Adipocyte (in vitro differentiated cells): ENCODE data around the gene GUF1.

Source experiments
- DNase-seq: peaks from one replicate; pipeline ENCODE4 v3.0.0-alpha.2; 2015; ENCODE audit warnings: low read depth
- H3K27me3 ChIP-seq: replicated peaks from 2 replicates; pipeline ENCODE4 v1.7.0; 2013; ENCODE audit warnings: mild to moderate bottlenecking, low read length, moderate library complexity; ENCODE audit not compliant: control insufficient read depth, insufficient read depth
- H3K36me3 ChIP-seq: 2 replicates; pipeline ENCODE4 v1.7.0; 2013; ENCODE audit warnings: low read length, mild to moderate bottlenecking, moderate library complexity; ENCODE audit not compliant: control insufficient read depth, insufficient read depth, severe bottlenecking
- H3K4me1 ChIP-seq: 2 replicates; pipeline ENCODE4 v1.7.0; 2013; ENCODE audit warnings: mild to moderate bottlenecking, low read length, moderate library complexity; ENCODE audit not compliant: control insufficient read depth, insufficient read depth
- H3K4me3 ChIP-seq: 2 replicates; pipeline ENCODE4 v1.7.0; 2013; ENCODE audit warnings: mild to moderate bottlenecking, low read length, moderate library complexity
- H3K9ac ChIP-seq: 2 replicates; pipeline ENCODE4 v1.7.0; 2013; ENCODE audit warnings: mild to moderate bottlenecking, low read length, moderate library complexity
- H3K9me3 ChIP-seq: 2 replicates; pipeline ENCODE4 v1.7.0; 2013; ENCODE audit warnings: mild to moderate bottlenecking, low read length, moderate library complexity; ENCODE audit not compliant: control insufficient read depth

The GUF1 gene

DNA sequence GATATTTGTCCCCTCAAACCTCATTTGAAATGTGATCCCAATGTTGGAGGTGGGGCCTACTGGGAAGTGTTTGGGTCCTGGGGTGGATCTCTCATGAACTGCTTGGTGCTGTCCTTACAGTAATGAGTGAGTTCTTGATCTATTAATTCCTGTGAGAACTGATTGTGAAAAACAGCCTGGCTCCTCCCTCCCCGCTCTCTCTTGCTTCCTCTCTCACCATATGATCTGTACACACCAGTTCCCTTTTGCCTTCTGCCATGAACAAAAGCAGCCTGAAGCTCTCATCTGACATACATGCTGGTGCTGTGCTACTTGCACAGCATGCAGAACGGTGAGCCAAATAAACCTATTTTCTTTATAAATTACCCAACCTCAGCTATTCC lies 15.6 kb upstream of the GUF1 start:
- no peak overlapping the region for H3K9ac ChIP-seq
- no peaks in the 10 kb centered on the region for H3K27me3 ChIP-seq
- H3K36me3 ChIP-seq: no peaks in the 10 kb centered on the region
- no peak overlapping the region for H3K4me3 ChIP-seq
- peaks cover 9% of the 10 kb centered on the region for H3K4me1 ChIP-seq
- H3K9me3 ChIP-seq: no peaks in the 10 kb centered on the region
- DNase-seq: no peak

DNA sequence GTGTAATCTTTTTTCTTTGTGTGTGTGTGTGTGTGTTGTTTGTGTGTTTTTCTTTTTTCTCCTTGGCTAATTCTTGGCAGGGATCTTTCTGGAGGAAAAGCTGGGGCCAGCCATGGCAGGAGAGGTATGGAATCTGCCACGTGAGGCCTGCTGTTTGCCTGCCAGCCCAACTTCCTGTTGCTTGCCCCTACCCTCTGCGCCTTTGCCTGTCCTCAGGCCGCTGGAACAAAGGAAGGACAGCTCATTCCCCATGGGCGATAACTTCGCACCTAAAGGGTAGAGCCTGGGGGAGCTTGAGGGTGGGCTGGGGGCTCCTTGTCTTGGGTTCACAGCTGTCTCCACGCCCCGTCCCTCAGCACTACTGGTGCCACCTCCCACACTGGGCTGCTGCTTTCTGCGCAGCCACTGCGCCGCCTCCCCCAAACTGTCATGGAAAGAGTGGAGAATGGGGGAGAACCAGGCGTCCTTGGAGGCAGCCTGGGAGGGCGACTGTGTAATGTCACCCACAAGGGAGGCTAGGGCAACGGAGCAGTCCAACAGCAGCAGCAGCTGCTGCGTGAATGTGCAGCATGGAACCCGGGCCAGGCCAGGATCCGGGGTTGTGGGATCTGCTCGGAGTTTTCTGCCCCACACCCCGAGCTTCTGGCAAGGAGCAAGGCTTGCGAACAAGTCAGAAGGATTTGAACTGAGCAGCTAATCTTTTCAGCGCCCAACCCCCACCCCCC lies 14.5 kb upstream of the GUF1 start:
- no peaks in the 10 kb centered on the region for H3K27me3 ChIP-seq
- no peak for DNase-seq
- H3K4me1 ChIP-seq: peaks cover 9% of the 10 kb centered on the region
- no peaks in the 10 kb centered on the region for H3K36me3 ChIP-seq
- no peak overlapping the region for H3K9ac ChIP-seq
- no peak overlapping the region for H3K4me3 ChIP-seq
- H3K9me3 ChIP-seq: no peaks in the 10 kb centered on the region

DNA sequence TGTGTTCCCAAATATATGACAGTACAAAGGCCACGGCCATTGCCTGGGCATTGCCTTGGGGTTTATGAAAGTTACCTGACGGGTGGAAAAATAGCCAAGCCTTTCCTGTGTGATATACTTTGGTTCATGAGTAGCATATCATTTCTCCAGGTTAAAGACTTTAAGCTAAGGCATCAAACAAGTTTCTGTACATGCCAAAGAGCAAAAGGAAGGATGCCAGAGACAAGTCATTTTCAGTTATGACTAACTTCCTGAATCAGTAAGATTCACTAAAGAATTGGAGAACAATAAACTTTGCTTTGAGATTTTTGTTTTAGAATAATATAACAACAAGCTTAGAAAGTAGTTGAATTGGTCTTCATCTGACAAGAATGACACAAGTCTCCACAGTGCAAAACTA lies 9.7 kb upstream of the GUF1 start:
- no peak overlapping the region for H3K9ac ChIP-seq
- H3K27me3 ChIP-seq: no peaks in the 10 kb centered on the region
- H3K36me3 ChIP-seq: no peaks in the 10 kb centered on the region
- no peaks in the 10 kb centered on the region for H3K9me3 ChIP-seq
- peaks cover 5% of the 10 kb centered on the region for H3K4me1 ChIP-seq
- no peak for DNase-seq
- no peak overlapping the region for H3K4me3 ChIP-seq

DNA sequence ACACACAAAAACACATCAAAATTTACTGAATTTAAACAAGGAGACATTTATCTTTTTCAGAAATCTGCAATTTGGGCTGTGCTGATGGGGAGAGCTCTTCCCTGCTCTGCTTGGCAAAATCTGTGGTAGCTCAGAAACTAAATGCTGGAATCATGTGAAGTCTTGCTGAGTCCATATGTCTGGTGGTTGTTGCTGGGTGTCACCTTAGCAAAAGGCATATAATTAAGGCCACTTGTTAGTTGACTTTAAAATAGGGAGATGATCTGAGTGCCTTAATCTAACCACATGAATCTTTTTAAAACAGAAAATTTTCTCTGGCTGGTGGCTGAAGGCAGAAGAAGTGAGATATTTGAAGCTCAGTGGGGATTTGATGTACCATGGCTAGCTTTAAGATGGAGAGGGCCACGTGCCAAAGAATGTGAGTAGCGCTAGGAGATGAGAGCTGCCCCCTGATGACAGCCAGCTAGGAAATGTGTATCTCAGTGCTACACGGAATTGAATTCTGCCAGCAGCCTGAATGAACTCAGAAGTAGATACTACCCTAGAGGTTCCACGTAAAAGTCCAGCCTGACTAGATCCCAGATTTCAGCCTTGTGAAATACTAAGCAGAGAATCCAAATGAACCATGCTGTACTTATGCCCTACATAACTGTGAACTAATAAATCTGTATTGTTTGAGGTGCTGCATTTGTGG lies 7.6 kb upstream of the GUF1 start:
- Histone ChIP-seq H3K9me3 (no peaks in the 10 kb centered on the region), H3K4me1 (peaks cover 5% of the 10 kb centered on the region), H3K9ac (no peak overlapping the region), H3K27me3 (no peaks in the 10 kb centered on the region), H3K4me3 (no peak overlapping the region), H3K36me3 (no peaks in the 10 kb centered on the region)
- no peak for DNase-seq

DNA sequence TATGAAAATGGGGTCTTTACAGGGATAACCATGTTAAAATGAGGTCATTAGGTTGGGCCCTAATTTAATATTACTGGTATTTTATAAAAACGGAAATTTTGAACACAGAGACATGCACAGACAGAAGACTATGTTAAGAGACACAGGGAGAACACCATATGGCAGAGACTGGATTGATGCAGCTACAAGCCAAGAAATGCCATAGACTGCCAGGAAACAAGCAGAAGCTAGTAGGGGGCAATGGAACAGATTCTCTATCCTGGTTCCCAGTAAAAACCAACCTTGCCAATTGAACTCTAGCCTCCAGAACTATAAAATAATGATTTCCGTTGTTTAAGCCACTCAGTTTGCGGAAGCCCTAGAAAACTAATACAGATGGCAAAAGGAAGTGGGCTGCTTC lies 6.6 kb upstream of the GUF1 start:
- Histone ChIP-seq H3K36me3 (no peaks in the 10 kb centered on the region), H3K27me3 (no peaks in the 10 kb centered on the region), H3K4me3 (no peak overlapping the region), H3K9me3 (no peaks in the 10 kb centered on the region), H3K4me1 (peaks cover 5% of the 10 kb centered on the region), H3K9ac (no peak overlapping the region)
- no peak for DNase-seq

DNA sequence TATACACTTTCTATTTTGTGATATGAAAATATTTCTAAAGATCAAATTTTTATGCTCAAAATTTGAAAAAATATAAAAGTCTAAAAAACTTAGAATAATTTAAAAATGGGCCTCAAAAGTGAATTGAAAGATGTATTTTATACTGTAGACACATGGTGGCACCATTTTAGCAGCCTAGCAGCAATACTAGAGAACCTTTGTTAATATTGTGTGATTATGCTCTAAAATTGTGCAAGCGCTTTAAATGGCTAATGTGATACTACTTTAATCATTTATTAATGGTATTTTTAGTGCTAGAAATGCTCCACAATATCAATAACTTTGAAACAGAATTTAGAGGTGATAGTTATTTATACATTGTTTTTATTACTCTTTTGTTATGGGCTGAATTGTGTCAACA lies 3.7 kb upstream of the GUF1 start:
- Histone ChIP-seq H3K27me3 (no peaks in the 10 kb centered on the region), H3K4me1 (peaks cover 15% of the 10 kb centered on the region), H3K36me3 (no peaks in the 10 kb centered on the region), H3K9ac (no peak overlapping the region), H3K4me3 (no peak overlapping the region), H3K9me3 (no peaks in the 10 kb centered on the region)
- peak; percentile 21 for DNase-seq

DNA sequence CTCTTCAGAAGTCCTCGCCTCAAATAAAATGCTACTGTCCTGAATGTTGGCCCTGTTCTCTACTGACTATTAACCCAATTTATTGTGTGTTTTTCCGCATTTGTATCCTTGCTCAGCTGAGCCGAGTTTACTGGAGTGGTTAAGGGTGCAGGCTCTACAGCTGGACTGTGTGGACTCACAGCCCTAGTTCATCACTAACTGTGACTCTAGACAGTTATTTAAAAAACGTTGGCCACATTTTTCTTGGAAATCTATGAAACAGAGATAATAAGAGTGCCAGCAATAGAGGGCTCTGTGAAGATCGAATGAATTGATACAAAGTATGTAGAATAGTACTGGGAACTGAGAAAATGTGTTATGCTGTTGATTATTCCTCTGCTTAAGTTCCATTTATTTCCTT lies 2.9 kb upstream of the GUF1 start:
- H3K27me3 ChIP-seq: no peaks in the 10 kb centered on the region
- no peak for DNase-seq
- H3K9me3 ChIP-seq: no peaks in the 10 kb centered on the region
- H3K9ac ChIP-seq: no peak overlapping the region
- H3K4me3 ChIP-seq: no peak overlapping the region
- H3K36me3 ChIP-seq: no peaks in the 10 kb centered on the region
- peaks cover 24% of the 10 kb centered on the region for H3K4me1 ChIP-seq

DNA sequence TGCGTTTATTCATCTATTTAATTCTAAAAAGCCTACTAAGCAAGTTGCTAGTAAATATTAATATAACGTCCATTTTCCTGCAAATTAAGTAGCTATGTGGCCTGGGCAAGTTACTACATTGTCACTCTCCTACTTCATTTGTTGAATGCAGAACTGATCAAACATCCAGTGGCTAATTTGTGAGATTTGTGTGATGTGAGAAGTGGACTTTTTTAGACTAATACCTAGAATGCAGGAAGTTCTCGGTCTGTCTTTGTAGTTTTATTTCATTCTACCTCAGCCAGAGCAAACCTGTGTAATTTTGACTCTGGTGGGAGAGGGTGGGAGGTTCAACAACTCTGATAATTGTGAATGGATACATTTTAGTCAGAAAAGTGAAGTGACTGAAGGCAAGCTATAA lies 840 bp downstream of the GUF1 start:
- Histone ChIP-seq H3K9me3 (no peaks in the 10 kb centered on the region), H3K27me3 (no peaks in the 10 kb centered on the region)

DNA sequence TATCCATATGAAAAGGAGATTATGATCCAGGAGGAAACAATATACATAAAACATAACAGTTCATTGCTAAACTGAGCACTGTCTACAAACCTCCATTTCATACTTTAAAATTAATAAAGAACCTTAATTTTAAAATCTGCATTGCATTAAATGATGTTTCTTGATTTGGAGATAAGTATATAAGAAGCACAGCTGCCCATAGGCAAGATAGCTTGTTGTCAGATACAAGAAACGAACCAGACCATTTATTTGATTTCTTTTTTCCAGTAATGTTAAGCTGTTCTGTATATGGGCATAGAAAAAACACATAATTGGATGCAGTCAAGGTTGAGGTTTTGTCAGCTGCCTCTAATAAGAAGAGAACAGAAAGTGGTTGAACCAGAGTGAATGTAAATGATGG lies 6.4 kb downstream of the GUF1 start:
- Histone ChIP-seq H3K9ac (no peak overlapping the region), H3K4me3 (no peak overlapping the region), H3K9me3 (no peaks in the 10 kb centered on the region), H3K27me3 (no peaks in the 10 kb centered on the region), H3K36me3 (peaks cover 84% of the 10 kb centered on the region), H3K4me1 (peaks cover 14% of the 10 kb centered on the region)
- DNase-seq: no peak

More for the DNA sequence above, 840 bp downstream of the GUF1 start:
- Histone ChIP-seq H3K36me3 (peaks cover 28% of the 10 kb centered on the region), H3K4me3 (peak overlapping the region; percentile 100), H3K9ac (peak overlapping the region; percentile 99), H3K4me1 (peaks cover 26% of the 10 kb centered on the region)
- no peak for DNase-seq

DNA sequence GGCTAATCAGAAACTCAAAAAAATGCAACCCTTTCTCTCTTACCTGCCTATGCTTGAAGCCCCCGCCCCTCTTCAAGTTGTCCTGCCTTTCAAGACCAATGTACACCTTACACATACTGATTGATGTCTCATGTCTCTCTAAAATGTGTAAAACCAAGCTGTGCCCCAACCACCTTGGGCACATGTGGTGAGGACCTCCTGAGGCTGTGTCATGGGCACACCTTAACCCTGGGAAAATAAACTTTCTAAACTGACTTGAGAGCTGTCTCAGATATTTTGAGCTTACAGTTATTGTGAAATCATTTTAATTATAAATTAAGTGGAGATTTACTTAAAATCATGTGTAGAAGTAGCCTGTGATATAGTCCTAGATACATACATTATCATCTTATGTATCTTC lies 22.2 kb downstream of the GUF1 start:
- H3K4me1 ChIP-seq: no peaks in the 10 kb centered on the region
- no peaks in the 10 kb centered on the region for H3K27me3 ChIP-seq
- H3K9me3 ChIP-seq: no peaks in the 10 kb centered on the region
- DNase-seq: no peak
- no peak overlapping the region for H3K9ac ChIP-seq
- peaks cover 90% of the 10 kb centered on the region for H3K36me3 ChIP-seq
- no peak overlapping the region for H3K4me3 ChIP-seq

DNA sequence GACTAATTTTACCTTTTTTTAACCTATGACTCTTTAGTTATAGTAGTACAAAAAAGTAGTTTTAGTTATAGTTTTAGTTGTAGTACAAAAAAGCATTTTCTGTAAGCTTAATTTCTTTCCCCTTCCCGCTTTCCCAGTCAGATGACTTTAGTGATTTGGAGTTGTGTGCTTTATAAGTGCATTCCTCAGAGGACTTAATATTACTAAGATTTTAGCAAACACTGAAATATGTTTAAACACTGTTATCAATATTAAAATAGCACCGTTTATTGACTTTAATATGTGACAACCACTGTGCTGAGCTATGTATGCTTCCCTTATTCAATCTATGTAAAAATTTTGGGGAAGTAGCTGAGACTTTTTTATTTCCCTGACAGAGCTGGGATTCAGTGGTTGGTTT lies 22.8 kb downstream of the GUF1 start:
- Histone ChIP-seq H3K4me3 (no peak overlapping the region), H3K9ac (no peak overlapping the region), H3K4me1 (no peaks in the 10 kb centered on the region), H3K9me3 (no peaks in the 10 kb centered on the region), H3K36me3 (peaks cover 89% of the 10 kb centered on the region), H3K27me3 (no peaks in the 10 kb centered on the region)
- DNase-seq: no peak

DNA sequence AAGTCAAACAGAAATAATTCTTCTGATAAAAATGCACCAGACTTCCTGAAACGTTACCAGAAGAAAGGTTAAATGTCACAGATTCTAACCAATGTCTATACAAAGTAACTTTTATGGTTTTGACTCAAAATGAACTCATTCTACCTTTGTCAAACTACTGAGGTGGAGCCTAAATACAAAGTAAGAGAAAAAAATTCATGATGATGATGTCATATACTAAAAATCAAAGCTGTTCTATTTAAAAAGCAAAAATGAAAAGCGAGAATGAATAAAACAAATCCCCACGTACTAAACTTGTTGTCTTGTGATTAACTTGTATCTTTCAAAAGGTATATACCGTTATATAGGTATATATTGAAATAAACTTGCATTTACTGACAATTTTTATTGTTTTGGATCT lies 26.5 kb downstream of the GUF1 start:
- Histone ChIP-seq H3K27me3 (no peaks in the 10 kb centered on the region), H3K4me3 (no peak overlapping the region), H3K36me3 (peaks cover 85% of the 10 kb centered on the region), H3K9ac (no peak overlapping the region), H3K9me3 (no peaks in the 10 kb centered on the region), H3K4me1 (no peaks in the 10 kb centered on the region)
- no peak for DNase-seq
